Ascending aorta (tissue), 2 donors: ENCODE results near the gene PPP1R2C. TPM values are rescaled to one million over a fixed set of nuclear protein-coding genes. Genes with fewer than 3 reads are reported as not detected.

Experiments
- DNase-seq, 2 donors: peaks; one replicate each; pipeline ENCODE4 v3.0.0-alpha.2; 2019; ENCODE audit warnings: low spot score in 2 of 2
- H3K27ac ChIP-seq, 2 donors: fragments of 200-600 bp; sonication (generic); one replicate each; pipeline ENCODE4 v1.5.1; 2016 to 2017; ENCODE audit warnings: mild to moderate bottlenecking in 1 of 2
- H3K27me3 ChIP-seq: fragments of 200-600 bp; sonication (generic); one replicate; pipeline ENCODE4 v1.5.1; 2017
- H3K36me3 ChIP-seq, 2 donors: fragments of 200-600 bp; sonication (generic); one replicate each; pipeline ENCODE4 v1.5.1; 2016
- H3K4me1 ChIP-seq, 2 donors: fragments of 200-600 bp; sonication (generic); one replicate each; pipeline ENCODE4 v1.5.1; 2016 to 2017; ENCODE audit warnings: mild to moderate bottlenecking in 1 of 2
- H3K4me3 ChIP-seq, 2 donors: fragments of 200-600 bp; sonication (generic); one replicate each; pipeline ENCODE4 v1.5.1; 2016 to 2017; ENCODE audit warnings: mild to moderate bottlenecking in 1 of 2
- H3K9me3 ChIP-seq, 2 donors: fragments of 200-600 bp; sonication (generic); one replicate each; pipeline ENCODE4 v1.5.1; 2016
- CTCF ChIP-seq, 3 experiments: fragments of 200-600 bp in 2 of 3; fragments of 450-650 bp in 1 of 3; sonication (generic) in 2 of 3; IDR thresholded peaks; one replicate each; pipeline ENCODE4 v1.5.1; 2016 to 2019; ENCODE audit warnings: antibody characterized with exemption in 3 of 3, mild to moderate bottlenecking in 1 of 3, moderate library complexity in 1 of 3
- intact Hi-C: fragments of 100-400 bp; cut with DNase I; formaldehyde crosslinking; loops from one replicate; pipeline ENCODE4 v1.15.1; 2023
- total RNA-seq: library from RNA; depleted of rRNA; stranded (reverse); fragments of >200 nt; gene quantifications from one replicate; pipeline ENCODE4 v1.1.0, GENCODE V29; 2016

The PPP1R2C gene
- total RNA-seq, 1 donor from 2014 or later, result not detected

DNA sequence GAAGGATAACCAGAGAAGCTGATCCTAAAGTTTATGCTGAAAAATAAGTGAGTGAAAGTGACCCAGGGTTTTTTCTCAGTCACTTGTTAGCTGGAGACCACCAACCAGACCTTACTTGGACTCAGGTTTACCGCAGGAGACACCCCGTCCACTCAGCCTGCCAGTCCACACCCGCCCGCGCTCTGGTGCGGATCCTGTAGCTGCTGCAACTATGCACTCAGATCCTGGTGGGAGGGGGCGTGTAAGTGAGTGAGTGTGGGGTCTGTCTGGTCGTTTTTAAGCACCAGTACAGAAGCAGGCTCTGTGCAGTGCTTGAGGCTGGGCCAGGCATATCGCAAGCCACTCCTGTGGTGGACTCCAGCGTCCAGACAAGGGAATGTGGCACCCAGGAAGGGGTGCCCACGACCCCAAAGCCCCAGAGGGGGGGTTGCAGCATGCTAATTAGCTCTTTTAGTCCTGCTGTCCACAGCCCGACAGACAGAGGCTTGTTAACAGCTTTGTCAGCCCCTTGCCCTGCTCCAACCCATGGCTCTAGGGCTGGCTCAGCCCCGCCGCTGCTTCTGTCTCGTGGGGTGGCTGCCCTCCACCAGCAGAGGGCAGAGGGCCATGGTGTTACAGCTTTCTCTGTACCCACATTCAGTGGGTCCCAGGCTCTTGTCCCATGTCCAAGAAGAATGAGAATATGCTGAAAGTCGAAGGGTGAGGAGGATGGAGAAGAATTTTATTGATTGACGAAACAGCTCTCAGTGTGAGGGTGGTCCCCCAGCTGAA is 40.4 kb upstream of the PPP1R2C start:
- H3K4me3 ChIP-seq, result no peak overlapping the region
- H3K4me1 ChIP-seq, result no peaks in the 10 kb centered on the region
- DNase-seq, result no peak
- intact Hi-C loops, result no loop called here
- no peaks in the 10 kb centered on the region for H3K36me3 ChIP-seq
- H3K9me3 ChIP-seq, result peaks cover 0 to 11% of the 10 kb centered on the region in 2 donors
- no peaks in the 10 kb centered on the region for H3K27me3 ChIP-seq
- H3K27ac ChIP-seq, result no peak overlapping the region
- TF ChIP-seq CTCF (IDR thresholded peaks at IDR 0.05), result no peak

- H3K4me3 ChIP-seq, result no peak overlapping the region
- H3K27ac ChIP-seq, result no peak overlapping the region
- intact Hi-C loops, result no loop called here
- no peaks in the 10 kb centered on the region for H3K27me3 ChIP-seq
- no peak for TF ChIP-seq CTCF (IDR thresholded peaks at IDR 0.05)
- H3K4me1 ChIP-seq, result no peaks in the 10 kb centered on the region
- H3K36me3 ChIP-seq, result no peaks in the 10 kb centered on the region
- peaks cover 0 to under 1% of the 10 kb centered on the region in 2 donors for H3K9me3 ChIP-seq
- no peak for DNase-seq
Observed at GRCh38 chrX:42809569-42809968, 31.6 kb upstream of the PPP1R2C start.

DNA sequence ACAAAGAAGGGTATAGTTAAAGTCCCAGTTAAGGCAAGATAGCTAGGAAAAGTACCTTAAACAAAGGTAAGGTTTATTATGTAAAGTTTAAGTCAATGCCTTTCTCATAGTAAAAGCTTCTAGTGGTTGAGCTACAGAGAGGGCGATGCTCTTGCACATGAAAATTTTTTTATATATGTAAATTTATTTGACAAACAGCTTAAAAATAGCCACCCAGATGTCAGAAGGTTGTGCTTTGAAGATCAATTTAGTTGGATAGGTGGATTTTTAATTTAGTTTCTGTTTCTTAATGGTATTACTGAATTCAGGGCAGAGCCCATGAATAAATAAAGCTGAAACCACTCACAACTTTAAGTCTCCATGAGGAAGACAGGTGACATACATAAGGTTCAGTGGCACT is 29.4 kb upstream of the PPP1R2C start:
- no peak for DNase-seq
- TF ChIP-seq CTCF (IDR thresholded peaks at IDR 0.05), result no peak
- intact Hi-C loops, result no loop called here

GRCh38 chrX:42804524-42804923 is 26.6 kb upstream of the PPP1R2C start:
- H3K4me1 ChIP-seq, result no peaks in the 10 kb centered on the region
- intact Hi-C loops, result no loop called here
- H3K9me3 ChIP-seq, result no peaks in the 10 kb centered on the region
- no peaks in the 10 kb centered on the region for H3K27me3 ChIP-seq
- H3K27ac ChIP-seq, result no peak overlapping the region
- H3K4me3 ChIP-seq, result no peak overlapping the region
- TF ChIP-seq CTCF (IDR thresholded peaks at IDR 0.05), result no peak
- no peak for DNase-seq
- no peaks in the 10 kb centered on the region for H3K36me3 ChIP-seq

More for the DNA sequence above, 29.4 kb upstream of the PPP1R2C start:
- Histone ChIP-seq H3K4me3 (no peak overlapping the region), H3K36me3 (no peaks in the 10 kb centered on the region), H3K27me3 (no peaks in the 10 kb centered on the region), H3K27ac (no peak overlapping the region), H3K4me1 (no peaks in the 10 kb centered on the region), H3K9me3 (no peaks in the 10 kb centered on the region)

DNA sequence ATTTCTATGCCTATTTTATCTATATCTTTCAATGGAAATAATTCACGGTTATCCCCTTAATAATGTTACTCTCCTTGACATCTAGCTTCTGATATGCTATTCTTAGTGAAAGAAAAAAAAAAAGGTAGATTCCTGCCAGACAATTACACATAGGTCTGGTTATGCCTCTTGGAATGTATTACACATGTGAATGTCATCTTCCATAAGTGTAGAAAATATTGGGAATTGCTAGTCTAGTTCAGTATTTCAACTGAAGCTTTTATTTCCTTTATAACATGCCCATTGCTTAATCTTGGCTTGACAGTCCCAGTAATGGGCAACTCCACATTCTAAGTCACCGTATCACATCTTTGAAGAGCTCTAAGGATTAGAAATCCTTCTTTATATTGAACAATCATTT is 25.4 kb upstream of the PPP1R2C start:
- DNase-seq, result no peak
- H3K9me3 ChIP-seq, result no peaks in the 10 kb centered on the region
- TF ChIP-seq CTCF (IDR thresholded peaks at IDR 0.05), result no peak
- H3K4me3 ChIP-seq, result no peak overlapping the region
- no peaks in the 10 kb centered on the region for H3K36me3 ChIP-seq
- intact Hi-C loops, result no loop called here
- H3K27me3 ChIP-seq, result no peaks in the 10 kb centered on the region
- H3K27ac ChIP-seq, result no peak overlapping the region
- H3K4me1 ChIP-seq, result no peaks in the 10 kb centered on the region
